SK-N-SH treated with all-trans-retinoic acid at 6 μM for 48 hours (cell line): ENCODE results near the gene SLC40A1.

Source experiments
- ATAC-seq: fragments of 200-7000 bp; cut with Tn5 transposase; 3 replicates; pipeline ENCODE4 v1.9.1; 2020; ENCODE audit warnings: mild to moderate bottlenecking, moderate library complexity
- ARNTL ChIP-seq: fragments of 450-650 bp; formaldehyde crosslinking; IDR thresholded peaks from 2 replicates; pipeline ENCODE4 v1.5.0; 2020; ENCODE audit warnings: low read depth, mild to moderate bottlenecking, moderate library complexity, borderline replicate concordance
- BACH2 ChIP-seq: fragments of 250-450 bp; sonication (Bioruptor Pico); IDR thresholded peaks from 2 replicates; pipeline ENCODE4 v1.9.0; 2021; ENCODE audit warnings: mild to moderate bottlenecking, borderline replicate concordance
- CREB5 ChIP-seq: fragments of 250-450 bp; sonication (Bioruptor Pico); IDR thresholded peaks from 2 replicates; pipeline ENCODE4 v1.5.1; 2020; ENCODE audit warnings: low read depth, mild to moderate bottlenecking, moderate library complexity
- CSDC2 ChIP-seq: fragments of 250-450 bp; sonication (Bioruptor Pico); IDR thresholded peaks from 2 replicates; pipeline ENCODE4 v1.5.0; 2020; ENCODE audit warnings: mild to moderate bottlenecking, moderate library complexity
- CSRNP3 ChIP-seq: fragments of 250-450 bp; sonication (Bioruptor Pico); IDR thresholded peaks from 2 replicates; pipeline ENCODE4 v1.5.1; 2021; ENCODE audit warnings: mild to moderate bottlenecking, moderate library complexity
- ESRRG ChIP-seq: fragments of 250-450 bp; sonication (Bioruptor Pico); IDR thresholded peaks from 2 replicates; pipeline ENCODE4 v1.6.1; 2021; ENCODE audit warnings: mild to moderate bottlenecking
- GLIS3 ChIP-seq: fragments of 250-450 bp; sonication (Bioruptor Pico); IDR thresholded peaks from 2 replicates; pipeline ENCODE4 v1.5.0; 2020; ENCODE audit warnings: mild to moderate bottlenecking, moderate library complexity
- OSR1 ChIP-seq: fragments of 250-450 bp; sonication (Bioruptor Pico); IDR thresholded peaks from 2 replicates; pipeline ENCODE4 v1.8.0; 2022; ENCODE audit warnings: moderate library complexity, mild to moderate bottlenecking, inconsistent platforms
- POU6F1 ChIP-seq: fragments of 250-450 bp; sonication (Bioruptor Pico); IDR thresholded peaks from 2 replicates; pipeline ENCODE4 v1.8.0; 2021; ENCODE audit warnings: low read depth, mild to moderate bottlenecking, moderate library complexity, borderline replicate concordance
- PPARA ChIP-seq: fragments of 250-450 bp; sonication (Bioruptor Pico); IDR thresholded peaks from 2 replicates; pipeline ENCODE4 v1.5.0; 2020; ENCODE audit warnings: mild to moderate bottlenecking, borderline replicate concordance
- RARB ChIP-seq: fragments of 250-450 bp; sonication (Bioruptor Pico); IDR thresholded peaks from 2 replicates; pipeline ENCODE4 v1.8.0; 2021; ENCODE audit warnings: mild to moderate bottlenecking, moderate library complexity
- SNAI2 ChIP-seq: fragments of 250-450 bp; sonication (Bioruptor Pico); IDR thresholded peaks from 2 replicates; pipeline ENCODE4 v1.5.0; 2020; ENCODE audit warnings: mild to moderate bottlenecking, moderate library complexity
- TCF4 ChIP-seq: fragments of 250-450 bp; sonication (Bioruptor Pico); IDR thresholded peaks from 2 replicates; pipeline ENCODE4 v1.8.0; 2021; ENCODE audit warnings: mild to moderate bottlenecking, moderate library complexity, borderline replicate concordance
- TOX ChIP-seq: fragments of 250-450 bp; sonication (Bioruptor Pico); IDR thresholded peaks from 2 replicates; pipeline ENCODE4 v1.8.0; 2021; ENCODE audit warnings: mild to moderate bottlenecking, moderate library complexity, borderline replicate concordance
- TSHZ2 ChIP-seq: fragments of 250-450 bp; sonication (Bioruptor Pico); IDR thresholded peaks from 2 replicates; pipeline ENCODE4 v1.5.0; 2020; ENCODE audit warnings: mild to moderate bottlenecking, moderate library complexity
- ZFP3 ChIP-seq: fragments of 250-450 bp; sonication (Bioruptor Pico); IDR thresholded peaks from 2 replicates; pipeline ENCODE4 v1.5.0; 2020; ENCODE audit warnings: mild to moderate bottlenecking, moderate library complexity
- ZFP30 ChIP-seq: fragments of 450-650 bp; formaldehyde crosslinking; IDR thresholded peaks from 2 replicates; pipeline ENCODE4 v1.5.0; 2022; ENCODE audit warnings: mild to moderate bottlenecking, moderate library complexity
- ZNF565 ChIP-seq: fragments of 450-650 bp; formaldehyde crosslinking; conservative IDR thresholded peaks from 2 replicates; pipeline ENCODE4 v1.5.0; 2020; ENCODE audit warnings: low read depth, mild to moderate bottlenecking, moderate library complexity
- ZNF70 ChIP-seq: fragments of 450-650 bp; formaldehyde crosslinking; IDR thresholded peaks from 2 replicates; pipeline ENCODE4 v1.5.0; 2020; ENCODE audit warnings: mild to moderate bottlenecking, moderate library complexity

Gene SLC40A1

DNA sequence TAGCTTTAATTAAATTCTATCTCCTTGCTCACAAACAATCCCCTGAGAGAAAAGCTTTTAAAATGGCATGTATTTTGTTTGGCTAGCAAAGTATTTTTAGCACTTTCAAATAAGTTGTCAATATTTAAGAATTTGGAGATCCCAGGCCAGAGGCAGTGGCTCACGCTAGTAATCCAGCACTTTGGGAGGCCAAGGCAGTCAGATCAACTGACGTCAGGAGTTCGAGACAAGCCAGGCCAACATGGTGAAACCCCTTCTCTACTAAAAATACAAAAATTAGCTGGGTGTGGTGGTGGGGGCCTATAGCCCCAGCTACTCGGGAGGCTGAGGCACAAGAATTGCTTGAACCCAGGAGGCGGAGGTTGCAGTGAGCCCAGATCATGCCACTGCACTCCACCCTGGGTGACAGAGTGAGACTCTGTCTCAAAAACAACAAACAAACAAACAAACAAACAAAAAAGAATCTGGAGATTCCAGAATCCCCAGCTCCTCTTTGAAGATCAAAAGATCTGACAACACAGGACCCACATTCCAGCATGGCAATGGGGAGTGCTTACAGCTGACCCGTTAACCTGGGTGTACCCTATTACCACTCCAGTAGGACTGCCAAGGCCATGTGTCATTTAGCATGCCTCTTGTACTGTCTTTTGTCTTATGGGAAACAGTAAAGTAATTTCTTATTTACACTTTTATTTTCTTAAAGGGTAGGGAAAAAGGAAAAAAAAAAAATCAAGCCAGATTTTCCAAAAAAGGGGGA, 21.9 kb downstream of the SLC40A1 start:
- TF ChIP-seq RARB: no peak
- TF ChIP-seq ZFP30: no peak
- no peak for TF ChIP-seq SNAI2
- TF ChIP-seq TCF4 (CRISPR knock-in tag): no peak
- no peak for TF ChIP-seq TOX (CRISPR knock-in tag)
- TF ChIP-seq PPARA (CRISPR knock-in tag): no peak
- no peak for TF ChIP-seq CREB5 (CRISPR knock-in tag)
- TF ChIP-seq OSR1 (CRISPR knock-in tag): no peak
- no peak for TF ChIP-seq ESRRG (CRISPR knock-in tag)
- no peak for TF ChIP-seq ARNTL (CRISPR knock-in tag)
- TF ChIP-seq ZFP3 (CRISPR knock-in tag): no peak
- TF ChIP-seq CSDC2 (CRISPR knock-in tag): no peak
- TF ChIP-seq ZNF565: no peak
- TF ChIP-seq BACH2: no peak
- TF ChIP-seq ZNF70: no peak
- no peak for TF ChIP-seq POU6F1 (CRISPR knock-in tag)
- no peak for TF ChIP-seq GLIS3 (CRISPR knock-in tag)
- no peak for TF ChIP-seq CSRNP3 (CRISPR knock-in tag)
- ATAC-seq: no peak

DNA sequence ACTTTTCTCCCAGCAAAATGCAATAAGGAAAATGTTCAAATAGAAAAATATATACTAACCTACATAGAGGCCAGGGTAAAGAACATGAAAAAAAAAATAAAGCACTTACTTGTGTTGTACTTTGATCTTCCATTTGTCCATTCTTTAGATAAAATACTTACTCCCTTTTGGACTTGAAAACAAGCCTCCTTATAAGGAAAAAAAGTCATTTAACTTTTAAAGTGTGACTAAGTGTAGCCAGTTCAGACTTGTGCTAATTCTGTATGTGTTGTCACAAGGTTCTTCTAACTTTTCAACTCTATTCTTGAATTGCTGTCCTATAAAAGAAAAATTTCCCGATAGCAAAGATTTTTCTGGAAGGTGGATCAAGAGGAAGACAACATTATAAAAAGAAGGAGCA, 23.2 kb downstream of the SLC40A1 start:
- ATAC-seq: no peak
- TF ChIP-seq ZNF70 (no peak), TSHZ2 (no peak), OSR1 (CRISPR knock-in tag) (no peak), RARB (no peak), PPARA (CRISPR knock-in tag) (no peak), ESRRG (CRISPR knock-in tag) (no peak), ARNTL (CRISPR knock-in tag) (no peak), CSDC2 (CRISPR knock-in tag) (no peak), ZFP3 (CRISPR knock-in tag) (no peak), ZFP30 (no peak)

- ATAC-seq: no peak
Measured at GRCh38 chr2:189556526-189556925, 24.1 kb downstream of the SLC40A1 start.

More at GRCh38 chr2:189556526-189556925, 24.1 kb downstream of the SLC40A1 start:
- TF ChIP-seq ZNF70 (no peak), CSRNP3 (CRISPR knock-in tag) (no peak), CREB5 (CRISPR knock-in tag) (no peak), ARNTL (CRISPR knock-in tag) (no peak)
